Measurements from ENCODE around the gene CSNK2A2. TPM values are rescaled to one million over a fixed set of nuclear protein-coding genes. Genes with fewer than 3 reads are reported as not detected.

Gene CSNK2A2
- total and polyA plus RNA-seq, 2 experiments from 2014 or later: 44.7 to 102 TPM

GRCh38 chr16:58118801-58119508 is 79.0 kb downstream of the CSNK2A2 start:
- TF ChIP-seq ZNF114 (CRISPR knock-in tag; IDR thresholded peaks at IDR 0.05) (no peak), REST (IDR thresholded peaks at IDR 0.05; ENCODE audit: unreplicated experiment) (no peak), POLR2AphosphoS5 (IDR thresholded peaks at IDR 0.05; ENCODE audit: low read depth) (no peak), STAT1 (IDR thresholded peaks at IDR 0.05; ENCODE audit: unreplicated experiment) (no peak), ETS1 (IDR thresholded peaks at IDR 0.05) (no peak), CTCF (conservative IDR thresholded peaks at IDR 0.05; ENCODE audit: low read depth in 2 of 2) (no peak), ZNF462 (CRISPR knock-in tag; IDR thresholded peaks at IDR 0.05) (no peak), ZNF331 (CRISPR knock-in tag; IDR thresholded peaks at IDR 0.05; ENCODE audit: low read depth) (no peak), EZH2phosphoT487 (IDR thresholded peaks at IDR 0.05; ENCODE audit: unreplicated experiment) (no peak), CREB1 (CRISPR knock-in tag; IDR thresholded peaks at IDR 0.05; ENCODE audit: low read depth) (no peak), EZH2 (IDR thresholded peaks at IDR 0.05; ENCODE audit: low read depth, unreplicated experiment) (no peak)
- ATAC-seq (no peak), DNase-seq (ENCODE audit: low spot score) (no peak)
- peaks cover 5% of the 10 kb centered on the region for H3K27me3 Mint-ChIP-seq (ENCODE audit: insufficient read depth, low read depth, poor library complexity)
- H3K27ac ChIP-seq (ENCODE audit: low read depth): no peak overlapping the region
- H3K27ac Mint-ChIP-seq: no peak overlapping the region
- H3F3A ChIP-seq (replicated peaks; ENCODE audit: low read depth): no peaks in the 10 kb centered on the region
- peaks cover 28% of the 10 kb centered on the region for H3K36me3 Mint-ChIP-seq (ENCODE audit: low read depth)
- H3K4me3 Mint-ChIP-seq: no peak overlapping the region; the same call in 2 of the 3 replicates
- H2AFZ ChIP-seq: no peak overlapping the region
- no peaks in the 10 kb centered on the region for H3K27me3 ChIP-seq (ENCODE audit: insufficient read depth)
- no peak overlapping the region for H3K4me3 ChIP-seq
- no peak overlapping the region for H3K4me2 ChIP-seq
- H3K9me3 Mint-ChIP-seq: no peaks in the 10 kb centered on the region
- peaks cover 49% of the 10 kb centered on the region for H4K20me1 ChIP-seq (replicated peaks; ENCODE audit: insufficient read depth)
- H3K9me2 ChIP-seq (ENCODE audit: insufficient read depth): no peaks in the 10 kb centered on the region
- H3K4me1 ChIP-seq (ENCODE audit: insufficient read depth): peaks cover 5% of the 10 kb centered on the region
- H3K4me1 Mint-ChIP-seq: peaks cover 17% of the 10 kb centered on the region
- H3K79me2 ChIP-seq (replicated peaks; ENCODE audit: insufficient read depth): peaks cover 70% of the 10 kb centered on the region
- peaks cover 22% of the 10 kb centered on the region for H3K36me3 ChIP-seq (ENCODE audit: insufficient read depth)
